ENCODE results near the gene COPS7B. TPM values are rescaled to one million over a fixed set of nuclear protein-coding genes. Genes with fewer than 3 reads are reported as not detected.

Gene COPS7B
- polyA plus RNA-seq, 1 of the 3 experiments (the other 2 are of a cell fraction): 60.5 TPM

DNA sequence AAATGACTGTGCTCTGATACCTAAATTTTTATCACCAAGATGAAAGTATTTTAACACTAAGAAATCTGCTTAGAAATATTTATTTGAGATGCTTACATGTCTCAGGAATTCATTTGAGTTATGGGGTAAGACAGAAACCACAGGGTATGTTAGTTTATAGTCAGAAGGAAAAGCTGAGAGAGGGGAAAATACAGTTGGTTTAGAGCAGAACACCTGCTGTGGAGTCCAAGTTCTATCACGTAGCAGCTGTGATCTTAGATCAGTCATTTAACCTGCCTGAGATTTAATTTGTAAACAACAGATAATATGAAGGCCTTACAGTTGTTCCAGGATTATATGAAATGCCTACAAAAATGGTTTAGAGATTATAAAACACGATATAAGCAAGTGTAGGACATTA, 34.2 kb upstream of the COPS7B start (continued):
- TF ChIP-seq, protein P1, sequence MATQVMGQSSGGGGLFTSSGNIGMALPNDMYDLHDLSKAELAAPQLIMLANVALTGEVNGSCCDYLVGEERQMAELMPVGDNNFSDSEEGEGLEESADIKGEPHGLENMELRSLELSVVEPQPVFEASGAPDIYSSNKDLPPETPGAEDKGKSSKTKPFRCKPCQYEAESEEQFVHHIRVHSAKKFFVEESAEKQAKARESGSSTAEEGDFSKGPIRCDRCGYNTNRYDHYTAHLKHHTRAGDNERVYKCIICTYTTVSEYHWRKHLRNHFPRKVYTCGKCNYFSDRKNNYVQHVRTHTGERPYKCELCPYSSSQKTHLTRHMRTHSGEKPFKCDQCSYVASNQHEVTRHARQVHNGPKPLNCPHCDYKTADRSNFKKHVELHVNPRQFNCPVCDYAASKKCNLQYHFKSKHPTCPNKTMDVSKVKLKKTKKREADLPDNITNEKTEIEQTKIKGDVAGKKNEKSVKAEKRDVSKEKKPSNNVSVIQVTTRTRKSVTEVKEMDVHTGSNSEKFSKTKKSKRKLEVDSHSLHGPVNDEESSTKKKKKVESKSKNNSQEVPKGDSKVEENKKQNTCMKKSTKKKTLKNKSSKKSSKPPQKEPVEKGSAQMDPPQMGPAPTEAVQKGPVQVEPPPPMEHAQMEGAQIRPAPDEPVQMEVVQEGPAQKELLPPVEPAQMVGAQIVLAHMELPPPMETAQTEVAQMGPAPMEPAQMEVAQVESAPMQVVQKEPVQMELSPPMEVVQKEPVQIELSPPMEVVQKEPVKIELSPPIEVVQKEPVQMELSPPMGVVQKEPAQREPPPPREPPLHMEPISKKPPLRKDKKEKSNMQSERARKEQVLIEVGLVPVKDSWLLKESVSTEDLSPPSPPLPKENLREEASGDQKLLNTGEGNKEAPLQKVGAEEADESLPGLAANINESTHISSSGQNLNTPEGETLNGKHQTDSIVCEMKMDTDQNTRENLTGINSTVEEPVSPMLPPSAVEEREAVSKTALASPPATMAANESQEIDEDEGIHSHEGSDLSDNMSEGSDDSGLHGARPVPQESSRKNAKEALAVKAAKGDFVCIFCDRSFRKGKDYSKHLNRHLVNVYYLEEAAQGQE (IDR thresholded peaks at IDR 0.05; ENCODE audit: low read depth, low read length): no peak
- TF ChIP-seq, protein P2, sequence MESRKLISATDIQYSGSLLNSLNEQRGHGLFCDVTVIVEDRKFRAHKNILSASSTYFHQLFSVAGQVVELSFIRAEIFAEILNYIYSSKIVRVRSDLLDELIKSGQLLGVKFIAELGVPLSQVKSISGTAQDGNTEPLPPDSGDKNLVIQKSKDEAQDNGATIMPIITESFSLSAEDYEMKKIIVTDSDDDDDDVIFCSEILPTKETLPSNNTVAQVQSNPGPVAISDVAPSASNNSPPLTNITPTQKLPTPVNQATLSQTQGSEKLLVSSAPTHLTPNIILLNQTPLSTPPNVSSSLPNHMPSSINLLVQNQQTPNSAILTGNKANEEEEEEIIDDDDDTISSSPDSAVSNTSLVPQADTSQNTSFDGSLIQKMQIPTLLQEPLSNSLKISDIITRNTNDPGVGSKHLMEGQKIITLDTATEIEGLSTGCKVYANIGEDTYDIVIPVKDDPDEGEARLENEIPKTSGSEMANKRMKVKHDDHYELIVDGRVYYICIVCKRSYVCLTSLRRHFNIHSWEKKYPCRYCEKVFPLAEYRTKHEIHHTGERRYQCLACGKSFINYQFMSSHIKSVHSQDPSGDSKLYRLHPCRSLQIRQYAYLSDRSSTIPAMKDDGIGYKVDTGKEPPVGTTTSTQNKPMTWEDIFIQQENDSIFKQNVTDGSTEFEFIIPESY (IDR thresholded peaks at IDR 0.05; ENCODE audit: borderline replicate concordance, low read depth): no peak
- no peak for TF ChIP-seq SIN3A (IDR thresholded peaks at IDR 0.05; ENCODE audit: borderline replicate concordance, low read depth, low read length)
- no peak for TF ChIP-seq RAD21 (IDR thresholded peaks at IDR 0.05; ENCODE audit: low read length)
- TF ChIP-seq, protein P3, sequence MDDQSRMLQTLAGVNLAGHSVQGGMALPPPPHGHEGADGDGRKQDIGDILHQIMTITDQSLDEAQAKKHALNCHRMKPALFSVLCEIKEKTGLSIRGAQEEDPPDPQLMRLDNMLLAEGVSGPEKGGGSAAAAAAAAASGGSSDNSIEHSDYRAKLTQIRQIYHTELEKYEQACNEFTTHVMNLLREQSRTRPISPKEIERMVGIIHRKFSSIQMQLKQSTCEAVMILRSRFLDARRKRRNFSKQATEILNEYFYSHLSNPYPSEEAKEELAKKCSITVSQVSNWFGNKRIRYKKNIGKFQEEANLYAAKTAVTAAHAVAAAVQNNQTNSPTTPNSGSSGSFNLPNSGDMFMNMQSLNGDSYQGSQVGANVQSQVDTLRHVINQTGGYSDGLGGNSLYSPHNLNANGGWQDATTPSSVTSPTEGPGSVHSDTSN (IDR thresholded peaks at IDR 0.05): no peak
- TF ChIP-seq, protein P4, sequence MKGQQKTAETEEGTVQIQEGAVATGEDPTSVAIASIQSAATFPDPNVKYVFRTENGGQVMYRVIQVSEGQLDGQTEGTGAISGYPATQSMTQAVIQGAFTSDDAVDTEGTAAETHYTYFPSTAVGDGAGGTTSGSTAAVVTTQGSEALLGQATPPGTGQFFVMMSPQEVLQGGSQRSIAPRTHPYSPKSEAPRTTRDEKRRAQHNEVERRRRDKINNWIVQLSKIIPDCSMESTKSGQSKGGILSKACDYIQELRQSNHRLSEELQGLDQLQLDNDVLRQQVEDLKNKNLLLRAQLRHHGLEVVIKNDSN (IDR thresholded peaks at IDR 0.05; ENCODE audit: borderline replicate concordance, low read depth): no peak
- TF ChIP-seq, protein P5, sequence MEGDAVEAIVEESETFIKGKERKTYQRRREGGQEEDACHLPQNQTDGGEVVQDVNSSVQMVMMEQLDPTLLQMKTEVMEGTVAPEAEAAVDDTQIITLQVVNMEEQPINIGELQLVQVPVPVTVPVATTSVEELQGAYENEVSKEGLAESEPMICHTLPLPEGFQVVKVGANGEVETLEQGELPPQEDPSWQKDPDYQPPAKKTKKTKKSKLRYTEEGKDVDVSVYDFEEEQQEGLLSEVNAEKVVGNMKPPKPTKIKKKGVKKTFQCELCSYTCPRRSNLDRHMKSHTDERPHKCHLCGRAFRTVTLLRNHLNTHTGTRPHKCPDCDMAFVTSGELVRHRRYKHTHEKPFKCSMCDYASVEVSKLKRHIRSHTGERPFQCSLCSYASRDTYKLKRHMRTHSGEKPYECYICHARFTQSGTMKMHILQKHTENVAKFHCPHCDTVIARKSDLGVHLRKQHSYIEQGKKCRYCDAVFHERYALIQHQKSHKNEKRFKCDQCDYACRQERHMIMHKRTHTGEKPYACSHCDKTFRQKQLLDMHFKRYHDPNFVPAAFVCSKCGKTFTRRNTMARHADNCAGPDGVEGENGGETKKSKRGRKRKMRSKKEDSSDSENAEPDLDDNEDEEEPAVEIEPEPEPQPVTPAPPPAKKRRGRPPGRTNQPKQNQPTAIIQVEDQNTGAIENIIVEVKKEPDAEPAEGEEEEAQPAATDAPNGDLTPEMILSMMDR (IDR thresholded peaks at IDR 0.05): no peak
- TF ChIP-seq TEAD4 (IDR thresholded peaks at IDR 0.05; ENCODE audit: borderline replicate concordance, insufficient read depth): no peak

DNA sequence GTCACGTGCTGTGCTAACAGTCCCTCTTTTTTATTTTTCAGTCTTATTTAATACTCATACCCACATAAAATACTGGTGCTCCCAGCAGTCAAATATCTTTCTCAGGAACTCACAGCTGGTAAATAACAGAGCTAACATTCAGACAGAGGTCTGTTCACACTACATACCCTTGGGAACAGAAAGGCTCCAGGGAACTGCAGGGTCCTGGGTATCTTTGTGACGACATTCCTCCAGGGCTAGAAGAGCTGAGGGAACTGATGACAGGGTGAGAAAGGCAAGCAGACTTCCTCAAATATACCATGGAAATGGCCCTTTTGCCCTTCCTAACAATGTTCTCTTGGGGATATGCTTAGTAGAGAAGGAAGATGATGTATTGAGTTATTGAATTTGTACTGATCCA, 24.5 kb upstream of the COPS7B start:
- no peaks in the 10 kb centered on the region for H3K36me3 ChIP-seq (replicated peaks in 1 of 2; ENCODE audit: control insufficient read depth in 1 of 2, insufficient read depth in 2 of 2, low read length in 1 of 2)
- POLR2A ChIA-PET: no interaction called here
- no peak overlapping the region for H3K4me2 ChIP-seq
- no peaks in the 10 kb centered on the region for H3K9me3 ChIP-seq
- no peaks in the 10 kb centered on the region for H3K79me2 ChIP-seq (ENCODE audit: insufficient read depth)
- no peaks in the 10 kb centered on the region for H3K9me2 ChIP-seq
- H2AFZ ChIP-seq (ENCODE audit: low read depth): no peak overlapping the region
- H3K9ac ChIP-seq: no peak overlapping the region
- 100% methylated on average over 2 of the region's 2 CpGs for WGBS (ENCODE audit: low lambda C conversion rate)
- CTCF ChIA-PET: interaction anchor here (1.1 to 1.9 kb wide), 4 partner anchors 39 to 75 kb away, joined by 3 to 8 read pairs (median 4); no protein-coding TSS in a partner anchor
- no peak overlapping the region for H3K27ac ChIP-seq (ENCODE audit: low read depth in 2 of 2, low read length in 1 of 2)
- H4K20me1 ChIP-seq (ENCODE audit: insufficient read depth): no peaks in the 10 kb centered on the region
- H3F3A ChIP-seq (replicated peaks; ENCODE audit: insufficient read depth): no peaks in the 10 kb centered on the region
- no peaks in the 10 kb centered on the region for H3K4me1 ChIP-seq (ENCODE audit: control insufficient read depth in 1 of 2, insufficient read depth in 2 of 2, low read depth in 1 of 2, low read length in 1 of 2)
- no peak overlapping the region for H3K4me3 ChIP-seq (ENCODE audit: low read depth in 2 of 2, low read length in 1 of 2)
- DNase-seq: no peak
- H3K27me3 ChIP-seq (ENCODE audit: insufficient read depth): no peaks in the 10 kb centered on the region
- TF ChIP-seq, protein P6, sequence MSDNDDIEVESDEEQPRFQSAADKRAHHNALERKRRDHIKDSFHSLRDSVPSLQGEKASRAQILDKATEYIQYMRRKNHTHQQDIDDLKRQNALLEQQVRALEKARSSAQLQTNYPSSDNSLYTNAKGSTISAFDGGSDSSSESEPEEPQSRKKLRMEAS (IDR thresholded peaks at IDR 0.05; ENCODE audit: low read depth): no peak
- TF ChIP-seq JUND (IDR thresholded peaks at IDR 0.05) (no peak), EP300 (IDR thresholded peaks at IDR 0.05; ENCODE audit: borderline replicate concordance in 1 of 2, low read depth in 1 of 2, low read length in 1 of 2) (no peak), YY1 (IDR thresholded peaks at IDR 0.05; ENCODE audit: low read depth) (no peak), GATA2 (CRISPR knock-in tag; IDR thresholded peaks at IDR 0.05) (no peak), RXRA (IDR thresholded peaks at IDR 0.05; ENCODE audit: borderline replicate concordance, low read depth) (no peak), RAD21 (IDR thresholded peaks at IDR 0.05; ENCODE audit: low read length) (no peak), MEF2A (IDR thresholded peaks at IDR 0.05; ENCODE audit: borderline replicate concordance, low read depth) (no peak), CHD2 (IDR thresholded peaks at IDR 0.05; ENCODE audit: low read length, partially characterized antibody) (no peak)
- TF ChIP-seq, protein P5 (IDR thresholded peaks at IDR 0.05): no peak

Data from SK-N-SH (cell line).